CD4-positive, alpha-beta T cell treated with Interferon gamma for 1 hour (primary cell): ENCODE data around the gene TSN.
"Not testable (repeated sequence)": the region's sequence is repeated elsewhere in the genome, so short reads cannot be mapped to it uniquely, and the experiment has no call there.

Source experiments
- DNase-seq: peaks from one replicate; pipeline ENCODE4 v3.0.0-alpha.2; 2020

TSN gene

DNA sequence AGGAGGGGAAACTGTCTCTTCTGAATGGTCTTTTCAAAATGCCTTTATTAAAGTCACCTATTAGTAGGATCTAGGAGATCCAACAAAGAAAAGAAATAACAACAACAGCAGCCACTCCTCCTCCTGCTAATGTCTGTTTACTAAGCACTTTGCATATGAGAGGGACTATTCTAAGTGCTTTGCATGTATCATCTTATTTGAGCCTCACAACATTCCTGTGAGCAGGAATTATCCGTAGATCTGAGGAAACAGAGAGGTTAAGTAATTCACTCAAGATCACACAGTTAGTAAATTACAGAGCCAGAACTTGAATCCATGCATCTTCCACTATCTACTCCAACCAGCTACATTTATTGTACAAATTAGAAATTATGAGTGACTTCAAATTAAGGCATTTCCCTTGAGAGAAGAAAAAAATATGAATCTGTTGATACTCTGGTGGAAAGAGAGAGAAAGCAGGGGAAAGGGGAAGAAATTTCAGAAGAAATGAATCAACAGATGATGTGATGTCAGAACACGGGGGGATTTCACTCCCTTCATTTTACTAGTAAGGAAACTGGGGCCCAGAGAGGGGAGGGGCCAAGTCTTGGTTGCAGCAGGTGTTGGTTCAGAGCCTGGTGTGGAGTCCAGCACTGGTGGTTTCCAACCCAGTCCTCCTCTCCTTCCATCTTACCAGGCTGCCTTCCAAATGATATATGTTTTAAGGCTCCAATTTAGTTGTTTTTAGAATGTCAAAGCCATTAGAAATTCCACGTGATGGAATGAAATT, 49.7 kb downstream of the TSN start:
- no peak for DNase-seq

DNA sequence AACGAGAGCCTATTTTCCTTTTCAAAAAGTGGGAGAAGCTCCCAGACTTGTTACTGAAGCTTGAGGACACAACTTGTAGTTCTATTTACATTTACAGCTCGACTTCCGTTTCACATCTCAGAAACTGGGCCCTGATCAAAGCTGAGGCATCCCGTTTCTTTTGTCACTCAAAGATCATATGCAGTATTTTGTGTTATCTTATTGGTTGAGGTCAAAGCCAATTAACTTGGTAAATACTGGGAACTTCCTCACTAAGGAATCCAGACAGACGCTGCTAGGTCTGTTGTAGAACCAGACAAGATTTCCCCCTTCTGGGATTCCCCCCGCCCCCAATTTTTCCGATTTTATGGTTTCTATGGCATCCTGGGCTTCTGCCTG, 50.3 kb downstream of the TSN start:
- no peak for DNase-seq

DNA sequence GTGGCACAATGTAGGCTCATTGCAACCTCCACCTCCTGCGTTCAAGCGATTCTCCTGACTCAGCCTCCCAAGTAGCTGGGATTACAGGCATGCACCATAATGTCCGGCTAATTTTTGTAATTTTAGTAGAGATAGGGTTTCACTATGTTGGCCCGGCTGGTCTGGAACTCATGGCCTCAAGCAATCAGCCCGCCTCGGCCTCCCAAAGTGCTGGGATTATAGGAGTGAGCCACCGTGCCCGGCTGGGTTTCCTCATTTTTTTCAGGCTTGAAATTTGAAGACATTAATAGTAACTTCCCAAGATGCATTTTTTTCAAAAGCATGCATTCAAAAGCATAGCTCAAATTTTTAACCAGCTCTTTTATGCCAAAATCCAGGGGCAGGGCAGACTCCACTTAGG, 52.3 kb downstream of the TSN start:
- DNase-seq, result not testable (repeated sequence)

DNA sequence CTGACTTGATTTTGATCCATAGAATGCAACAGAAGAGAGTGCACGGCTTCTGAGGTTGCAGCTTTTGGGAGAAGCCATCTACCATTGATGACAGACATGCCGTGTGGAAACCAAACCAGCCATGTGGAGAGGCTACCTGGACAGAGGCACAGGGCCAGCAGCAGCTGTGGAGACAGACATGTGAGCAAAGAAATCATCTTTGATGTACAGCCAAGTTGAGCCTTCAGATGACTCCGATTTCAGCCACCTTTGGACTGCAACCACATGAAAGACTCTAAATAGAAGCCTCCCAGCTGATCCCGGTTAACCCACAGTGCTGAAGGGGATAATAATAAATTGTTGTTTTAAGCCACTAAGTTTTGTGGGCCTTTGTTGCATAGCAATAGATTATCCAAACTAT, 54.2 kb downstream of the TSN start:
- no peak for DNase-seq

DNA sequence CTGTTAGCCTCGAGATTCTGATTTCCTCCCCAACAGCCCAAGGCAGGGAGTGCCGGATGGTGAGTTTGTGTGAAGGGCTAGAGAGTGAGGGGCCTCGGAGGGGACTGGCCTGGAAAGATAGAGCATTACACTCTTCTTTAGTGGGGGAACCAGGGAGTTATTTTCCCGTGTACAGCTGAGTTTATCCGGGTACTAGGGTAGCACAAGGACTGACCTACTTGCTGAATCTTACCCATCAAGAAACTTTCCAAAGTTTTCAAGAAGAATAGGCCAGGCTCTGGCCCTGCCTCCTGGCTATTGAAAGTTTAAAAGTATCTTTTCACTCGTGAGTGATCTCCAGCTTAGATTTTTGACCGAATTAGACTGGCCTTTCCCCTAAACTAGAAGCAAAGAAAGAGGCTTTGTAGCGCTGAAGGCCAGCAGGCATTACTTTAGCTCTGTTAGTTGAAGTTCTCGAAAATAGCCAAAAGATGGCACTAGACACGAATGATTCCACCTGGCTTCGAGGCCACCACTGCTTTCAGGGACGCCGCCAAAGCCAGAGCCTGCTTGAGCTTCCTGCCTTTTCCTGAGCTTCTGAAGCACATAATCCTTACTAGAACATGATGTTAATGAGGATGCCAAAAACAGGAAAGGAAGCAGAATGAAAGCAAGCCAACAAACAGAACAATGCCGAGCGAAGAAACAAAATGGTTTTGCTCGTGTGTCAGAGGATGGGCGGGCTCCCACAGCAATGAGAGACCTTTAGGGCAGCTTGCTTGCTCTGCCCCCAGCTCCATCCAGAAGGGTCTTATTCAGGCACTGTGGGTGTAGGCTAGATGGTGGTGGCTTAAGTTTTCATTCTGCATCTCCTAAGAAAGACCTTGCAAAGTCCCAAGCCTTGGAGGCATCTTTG, 55.8 kb downstream of the TSN start:
- DNase-seq, result no peak

DNA sequence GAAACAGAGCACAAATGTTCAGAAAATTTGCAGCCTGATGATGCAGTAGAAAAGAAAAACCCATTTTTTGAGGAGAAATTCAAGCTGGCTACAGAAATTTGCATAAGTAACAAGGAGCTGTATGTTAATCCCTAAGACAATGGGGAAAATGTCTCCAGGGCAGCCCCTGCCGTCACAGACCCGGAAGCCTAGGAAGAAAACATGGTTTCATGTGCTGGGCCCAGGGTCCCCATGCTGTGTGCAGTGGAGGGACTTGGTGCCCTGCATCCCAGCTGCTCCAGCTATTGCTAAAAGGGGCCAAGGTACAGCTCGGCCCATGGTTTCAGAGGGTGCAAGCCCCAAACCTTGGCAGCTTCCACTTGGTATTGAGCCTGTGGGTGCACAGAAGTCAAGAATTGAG, 57.6 kb downstream of the TSN start:
- DNase-seq, result not testable (repeated sequence)

DNA sequence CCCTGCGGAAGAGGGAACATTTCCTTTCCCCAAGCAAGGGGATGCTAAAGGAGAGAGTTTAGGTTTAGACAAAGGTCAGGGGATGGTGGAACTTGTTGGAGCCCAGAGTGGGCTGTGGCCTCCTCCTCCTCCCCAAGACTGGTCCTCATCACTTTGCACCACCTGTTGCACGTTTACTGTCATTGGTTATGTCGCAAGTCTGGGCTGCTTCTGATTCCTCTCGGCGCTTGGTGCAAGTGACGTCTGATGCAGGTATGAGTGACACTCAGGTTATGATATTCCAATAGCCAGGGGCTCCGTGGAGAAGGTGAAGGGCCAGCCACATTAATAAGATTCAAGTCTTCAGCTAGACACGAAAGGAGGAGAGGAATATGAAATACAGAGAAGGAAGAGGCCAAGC, 59.8 kb downstream of the TSN start:
- DNase-seq, result no peak

DNA sequence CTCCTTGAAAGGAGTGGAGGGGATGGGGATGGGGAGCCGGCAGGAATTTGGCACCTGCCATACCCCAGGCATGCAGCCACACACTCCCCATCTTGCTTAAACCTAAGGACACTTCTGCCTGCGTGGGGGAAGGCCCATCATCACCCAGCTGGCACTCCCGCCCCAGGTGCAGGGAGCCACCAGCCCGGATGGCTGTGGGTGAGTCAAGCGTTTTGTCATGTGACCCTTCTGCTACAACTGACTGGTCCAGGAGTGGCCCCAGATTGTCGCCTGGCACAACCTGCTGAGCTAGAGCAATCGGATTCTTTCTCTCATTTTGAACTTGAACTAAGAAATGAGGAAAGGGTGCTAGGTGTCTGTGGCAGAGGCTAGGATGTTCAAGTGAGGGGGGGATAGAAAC, 61.3 kb downstream of the TSN start:
- DNase-seq, result no peak

DNA sequence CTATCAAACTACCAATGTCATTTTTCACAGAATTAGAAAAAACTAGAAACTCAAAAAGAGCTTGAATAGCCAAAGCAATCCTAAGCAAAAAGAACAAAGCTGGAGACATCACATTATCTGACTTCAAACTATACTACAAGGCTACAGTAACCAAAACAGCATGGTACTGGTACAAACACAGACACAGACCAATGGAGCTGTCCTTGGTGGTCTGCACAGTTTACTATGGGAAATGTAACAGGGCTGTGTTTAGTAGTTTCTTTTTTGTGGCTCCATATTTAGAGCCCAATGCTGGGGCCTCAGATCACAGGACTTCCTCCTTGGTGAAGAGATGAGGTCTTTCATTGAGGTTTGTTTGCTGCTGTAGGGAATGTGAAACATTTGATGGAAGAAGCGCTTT, 61.9 kb downstream of the TSN start:
- not testable (repeated sequence) for DNase-seq
